Liver (tissue), 9 donors: ENCODE data around the gene MARCHF10. TPM values are rescaled to one million over a fixed set of nuclear protein-coding genes. Genes with fewer than 3 reads are reported as not detected.

Experiments
- DNase-seq: peaks from one replicate; pipeline ENCODE4 v3.0.0-alpha.2; 2017; ENCODE audit warnings: low spot score
- H3K27ac ChIP-seq, 2 donors: one replicate each; pipeline ENCODE4 v1.7.0; 2013; ENCODE audit warnings: inconsistent platforms in 2 of 2, low read length in 2 of 2, control low read depth in 1 of 2, low read depth in 1 of 2, mild to moderate bottlenecking in 1 of 2
- H3K27me3 ChIP-seq, 4 donors: one replicate each; pipeline versions ENCODE4 v1.6.1 to v1.7.0; 2013; ENCODE audit warnings: low read length in 3 of 4, inconsistent platforms in 1 of 4, mild to moderate bottlenecking in 1 of 4, moderate library complexity in 1 of 4; ENCODE audit not compliant: control insufficient read depth in 4 of 4, insufficient read depth in 4 of 4
- H3K36me3 ChIP-seq, 4 donors: one replicate each; pipeline versions ENCODE4 v1.6.1 to v1.7.0; 2013; ENCODE audit warnings: low read length in 3 of 4, mild to moderate bottlenecking in 3 of 4, low read depth in 1 of 4, moderate library complexity in 1 of 4; ENCODE audit not compliant: control insufficient read depth in 4 of 4, insufficient read depth in 3 of 4
- H3K4me1 ChIP-seq, 4 donors: one replicate each; pipeline versions ENCODE4 v1.6.1 to v1.7.0; 2013; ENCODE audit warnings: low read length in 3 of 4, mild to moderate bottlenecking in 3 of 4, moderate library complexity in 1 of 4; ENCODE audit not compliant: control insufficient read depth in 4 of 4, insufficient read depth in 4 of 4
- H3K4me3 ChIP-seq, 3 donors: one replicate each; pipeline versions ENCODE4 v1.6.1 to v1.7.0; 2013; ENCODE audit warnings: low read length in 3 of 3, control low read depth in 1 of 3, low read depth in 1 of 3, mild to moderate bottlenecking in 1 of 3
- H3K9ac ChIP-seq, 2 donors: one replicate each; pipeline ENCODE4 v1.7.0; 2013; ENCODE audit warnings: low read length in 2 of 2, mild to moderate bottlenecking in 2 of 2, moderate library complexity in 2 of 2, control low read depth in 1 of 2, low read depth in 1 of 2
- H3K9me3 ChIP-seq, 4 donors: one replicate each; pipeline versions ENCODE4 v1.6.1 to v1.7.0; 2013; ENCODE audit warnings: low read length in 3 of 4; ENCODE audit not compliant: control insufficient read depth in 4 of 4
- EGR1 ChIP-seq, 2 donors: IDR thresholded peaks; 2 replicates each; pipeline ENCODE4 v1.6.1; 2016 to 2018; ENCODE audit warnings: antibody characterized with exemption in 2 of 2, low read depth in 2 of 2
- FOXA1 ChIP-seq: IDR thresholded peaks from 2 replicates; pipeline ENCODE4 v1.6.1; 2016; ENCODE audit warnings: antibody characterized with exemption
- FOXA2 ChIP-seq: IDR thresholded peaks from 2 replicates; pipeline ENCODE4 v1.6.1; 2016; ENCODE audit warnings: antibody characterized with exemption
- GABPA ChIP-seq, 2 donors: IDR thresholded peaks in 1 of 2; conservative IDR thresholded peaks in 1 of 2; 2 replicates each; pipeline ENCODE4 v1.6.1; 2016; ENCODE audit warnings: antibody characterized with exemption in 2 of 2, mild to moderate bottlenecking in 1 of 2, moderate library complexity in 1 of 2
- HNF4A ChIP-seq, 2 donors: conservative IDR thresholded peaks; 2 replicates each; pipeline ENCODE4 v1.6.1; 2016; ENCODE audit warnings: antibody characterized with exemption in 2 of 2, mild to moderate bottlenecking in 2 of 2
- HNF4G ChIP-seq: IDR thresholded peaks from 2 replicates; pipeline ENCODE4 v1.6.1; 2016; ENCODE audit warnings: antibody characterized with exemption
- JUND ChIP-seq, 2 donors: IDR thresholded peaks; 2 replicates each; pipeline ENCODE4 v1.6.1; 2016; ENCODE audit warnings: antibody characterized with exemption in 2 of 2
- NR2F2 ChIP-seq: IDR thresholded peaks from 2 replicates; pipeline ENCODE4 v1.6.1; 2016; ENCODE audit warnings: antibody characterized with exemption
- RAD21 ChIP-seq, 2 donors: IDR thresholded peaks; 2 replicates each; pipeline ENCODE4 v1.6.1; 2016; ENCODE audit warnings: antibody characterized with exemption in 2 of 2, mild to moderate bottlenecking in 2 of 2
- RXRA ChIP-seq, 2 donors: IDR thresholded peaks; 2 replicates each; pipeline ENCODE4 v1.6.1; 2017 to 2018; ENCODE audit warnings: antibody characterized with exemption in 2 of 2, mild to moderate bottlenecking in 1 of 2
- SP1 ChIP-seq: IDR thresholded peaks from 2 replicates; pipeline ENCODE4 v1.6.1; 2018; ENCODE audit warnings: antibody characterized with exemption, mild to moderate bottlenecking
- TAF1 ChIP-seq: conservative IDR thresholded peaks from 2 replicates; pipeline ENCODE4 v1.6.1; 2016; ENCODE audit warnings: antibody characterized with exemption, mild to moderate bottlenecking
- YY1 ChIP-seq: IDR thresholded peaks from 2 replicates; pipeline ENCODE4 v1.6.1; 2016; ENCODE audit warnings: antibody characterized with exemption, mild to moderate bottlenecking
- WGBS: extraction: QIAGEN DNeasy Blood & Tissue Kit; methylation state at CpG from one replicate; pipeline ENCODE4 v1.1.7; 2013; 5-methylcytosine and 5-hydroxymethylcytosine counted together
- polyA plus RNA-seq, 2 donors: library from polyadenylated mRNA; stranded (reverse) in 1 of 2; unstranded in 1 of 2; fragments of 200-250 nt in 1 of 2; fragments of >200 nt in 1 of 2; fragmentation: Nextera tagmentation in 1 of 2; extraction: Ambion mirVana in 1 of 2; gene quantifications; one replicate each; pipeline versions ENCODE4 v1.2.1 to v1.2.3, GENCODE V29; 2013 to 2015
- total RNA-seq, 2 donors: library from RNA; depleted of rRNA; stranded (reverse); fragments of >200 nt; gene quantifications; one replicate each; pipeline ENCODE4 v1.2.3, GENCODE V29; 2014
- TF ChIP-seq, protein P1 (sequence below): IDR thresholded peaks from 2 replicates; pipeline ENCODE4 v1.6.1; 2016; ENCODE audit warnings: antibody characterized with exemption, mild to moderate bottlenecking
- TF ChIP-seq, protein P2 (sequence below): IDR thresholded peaks from 2 replicates; pipeline ENCODE4 v1.6.1; 2016; ENCODE audit warnings: antibody characterized with exemption
- TF ChIP-seq, protein P3 (sequence below): IDR thresholded peaks from 2 replicates; pipeline ENCODE4 v1.6.1; 2016; ENCODE audit warnings: antibody characterized with exemption
- TF ChIP-seq, protein P4 (sequence below): IDR thresholded peaks from 2 replicates; pipeline ENCODE4 v1.6.1; 2016; ENCODE audit warnings: antibody characterized with exemption
- TF ChIP-seq, protein P5 (sequence below): fragments of 150-350 bp; IDR thresholded peaks from 2 replicates; pipeline ENCODE4 v1.5.1; 2017; ENCODE audit warnings: improper control_type of control experiment, low read depth, low read length; ENCODE audit not compliant: missing input control
- donor health status: healthy.
- donor health status: healthy.
- donor health status: healthy.
- donor health status: healthy.
- donor health status: healthy.

MARCHF10 gene
- total and polyA plus RNA-seq, 4 donors = not detected

DNA sequence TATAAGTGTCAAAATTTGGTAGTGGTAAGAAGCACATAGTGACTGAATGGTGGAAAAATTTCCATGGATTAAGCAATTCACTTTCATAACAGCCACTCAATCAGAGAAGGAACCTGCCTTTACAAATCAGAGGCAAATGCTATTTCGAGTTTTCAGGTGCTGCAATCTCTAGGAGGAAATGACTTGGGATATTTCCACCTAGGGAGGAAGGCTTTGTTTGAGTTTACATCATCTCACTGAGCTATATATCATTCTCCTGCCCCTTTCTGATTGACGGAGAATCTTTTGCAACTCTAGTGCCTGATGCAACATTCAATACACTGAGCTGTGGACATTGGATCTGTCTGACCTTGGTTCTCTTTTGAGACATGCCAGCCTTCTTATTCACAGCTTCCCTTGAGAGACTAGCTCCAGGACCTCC is 26.3 kb downstream of the MARCHF10 start:
- H3K4me1 ChIP-seq = no peaks in the 10 kb centered on the region
- WGBS = 55% methylated on average over 2 of the region's 2 CpGs

DNA sequence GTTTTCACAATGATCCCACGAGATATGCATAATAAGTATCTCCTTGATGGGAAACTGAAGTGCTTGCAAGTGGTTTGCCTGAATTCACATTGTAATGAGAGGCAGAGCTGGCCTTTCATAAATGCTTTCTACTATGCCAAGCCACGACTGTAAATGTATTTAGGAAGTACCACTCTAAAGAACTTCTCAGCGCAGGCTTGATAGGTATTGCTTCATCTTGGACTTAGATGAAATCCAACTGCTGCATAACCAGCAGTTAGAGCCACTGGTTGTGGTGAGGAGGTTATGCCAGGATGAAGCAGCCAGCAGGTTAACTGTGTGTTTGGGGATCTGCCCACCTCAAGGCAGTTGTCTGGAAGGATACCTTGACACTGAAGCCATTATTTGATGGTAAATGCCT is 26.8 kb downstream of the MARCHF10 start:
- Histone ChIP-seq H3K9me3 (no peaks in the 10 kb centered on the region), H3K36me3 (no peaks in the 10 kb centered on the region), H3K27ac (no peak overlapping the region), H3K27me3 (peaks cover 0 to 3% (median 0%) of the 10 kb centered on the region in 4 donors), H3K4me1 (no peaks in the 10 kb centered on the region), H3K4me3 (no peak overlapping the region), H3K9ac (no peak overlapping the region)
- DNase-seq = no peak
- WGBS = 66% methylated on average over 3 of the region's 3 CpGs
- no peak for TF ChIP-seq NR2F2
- TF ChIP-seq RXRA (IDR thresholded peaks at IDR 0.05) = no peak
- no peak for TF ChIP-seq YY1
- TF ChIP-seq, protein P1, sequence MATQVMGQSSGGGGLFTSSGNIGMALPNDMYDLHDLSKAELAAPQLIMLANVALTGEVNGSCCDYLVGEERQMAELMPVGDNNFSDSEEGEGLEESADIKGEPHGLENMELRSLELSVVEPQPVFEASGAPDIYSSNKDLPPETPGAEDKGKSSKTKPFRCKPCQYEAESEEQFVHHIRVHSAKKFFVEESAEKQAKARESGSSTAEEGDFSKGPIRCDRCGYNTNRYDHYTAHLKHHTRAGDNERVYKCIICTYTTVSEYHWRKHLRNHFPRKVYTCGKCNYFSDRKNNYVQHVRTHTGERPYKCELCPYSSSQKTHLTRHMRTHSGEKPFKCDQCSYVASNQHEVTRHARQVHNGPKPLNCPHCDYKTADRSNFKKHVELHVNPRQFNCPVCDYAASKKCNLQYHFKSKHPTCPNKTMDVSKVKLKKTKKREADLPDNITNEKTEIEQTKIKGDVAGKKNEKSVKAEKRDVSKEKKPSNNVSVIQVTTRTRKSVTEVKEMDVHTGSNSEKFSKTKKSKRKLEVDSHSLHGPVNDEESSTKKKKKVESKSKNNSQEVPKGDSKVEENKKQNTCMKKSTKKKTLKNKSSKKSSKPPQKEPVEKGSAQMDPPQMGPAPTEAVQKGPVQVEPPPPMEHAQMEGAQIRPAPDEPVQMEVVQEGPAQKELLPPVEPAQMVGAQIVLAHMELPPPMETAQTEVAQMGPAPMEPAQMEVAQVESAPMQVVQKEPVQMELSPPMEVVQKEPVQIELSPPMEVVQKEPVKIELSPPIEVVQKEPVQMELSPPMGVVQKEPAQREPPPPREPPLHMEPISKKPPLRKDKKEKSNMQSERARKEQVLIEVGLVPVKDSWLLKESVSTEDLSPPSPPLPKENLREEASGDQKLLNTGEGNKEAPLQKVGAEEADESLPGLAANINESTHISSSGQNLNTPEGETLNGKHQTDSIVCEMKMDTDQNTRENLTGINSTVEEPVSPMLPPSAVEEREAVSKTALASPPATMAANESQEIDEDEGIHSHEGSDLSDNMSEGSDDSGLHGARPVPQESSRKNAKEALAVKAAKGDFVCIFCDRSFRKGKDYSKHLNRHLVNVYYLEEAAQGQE = no peak
- TF ChIP-seq, protein P2, sequence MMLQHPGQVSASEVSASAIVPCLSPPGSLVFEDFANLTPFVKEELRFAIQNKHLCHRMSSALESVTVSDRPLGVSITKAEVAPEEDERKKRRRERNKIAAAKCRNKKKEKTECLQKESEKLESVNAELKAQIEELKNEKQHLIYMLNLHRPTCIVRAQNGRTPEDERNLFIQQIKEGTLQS = no peak

More for the DNA sequence above, 26.3 kb downstream of the MARCHF10 start:
- no peak overlapping the region for H3K4me3 ChIP-seq
- no peak overlapping the region for H3K27ac ChIP-seq
- no peak for TF ChIP-seq HNF4G
- TF ChIP-seq HNF4A (conservative IDR thresholded peaks at IDR 0.05) = no peak
- TF ChIP-seq GABPA (IDR thresholded peaks at IDR 0.05 in 1 of 2, conservative IDR thresholded peaks at IDR 0.05 in 1 of 2) = no peak
- TF ChIP-seq YY1 = no peak
- TF ChIP-seq, protein P3, sequence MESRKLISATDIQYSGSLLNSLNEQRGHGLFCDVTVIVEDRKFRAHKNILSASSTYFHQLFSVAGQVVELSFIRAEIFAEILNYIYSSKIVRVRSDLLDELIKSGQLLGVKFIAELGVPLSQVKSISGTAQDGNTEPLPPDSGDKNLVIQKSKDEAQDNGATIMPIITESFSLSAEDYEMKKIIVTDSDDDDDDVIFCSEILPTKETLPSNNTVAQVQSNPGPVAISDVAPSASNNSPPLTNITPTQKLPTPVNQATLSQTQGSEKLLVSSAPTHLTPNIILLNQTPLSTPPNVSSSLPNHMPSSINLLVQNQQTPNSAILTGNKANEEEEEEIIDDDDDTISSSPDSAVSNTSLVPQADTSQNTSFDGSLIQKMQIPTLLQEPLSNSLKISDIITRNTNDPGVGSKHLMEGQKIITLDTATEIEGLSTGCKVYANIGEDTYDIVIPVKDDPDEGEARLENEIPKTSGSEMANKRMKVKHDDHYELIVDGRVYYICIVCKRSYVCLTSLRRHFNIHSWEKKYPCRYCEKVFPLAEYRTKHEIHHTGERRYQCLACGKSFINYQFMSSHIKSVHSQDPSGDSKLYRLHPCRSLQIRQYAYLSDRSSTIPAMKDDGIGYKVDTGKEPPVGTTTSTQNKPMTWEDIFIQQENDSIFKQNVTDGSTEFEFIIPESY = no peak
- TF ChIP-seq, protein P4, sequence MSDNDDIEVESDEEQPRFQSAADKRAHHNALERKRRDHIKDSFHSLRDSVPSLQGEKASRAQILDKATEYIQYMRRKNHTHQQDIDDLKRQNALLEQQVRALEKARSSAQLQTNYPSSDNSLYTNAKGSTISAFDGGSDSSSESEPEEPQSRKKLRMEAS = no peak
- no peak for TF ChIP-seq FOXA1
- TF ChIP-seq EGR1 (IDR thresholded peaks at IDR 0.05; ENCODE audit: low read depth in 2 of 2) = no peak
- TF ChIP-seq, protein P2 = no peak
- no peak for TF ChIP-seq FOXA2
- TF ChIP-seq TAF1 = no peak
- TF ChIP-seq, protein P1 = no peak
- no peak for TF ChIP-seq RAD21 (IDR thresholded peaks at IDR 0.05)
- TF ChIP-seq JUND (IDR thresholded peaks at IDR 0.05) = no peak
- no peak for TF ChIP-seq SP1
- TF ChIP-seq RXRA (IDR thresholded peaks at IDR 0.05) = no peak
- TF ChIP-seq, protein P5, sequence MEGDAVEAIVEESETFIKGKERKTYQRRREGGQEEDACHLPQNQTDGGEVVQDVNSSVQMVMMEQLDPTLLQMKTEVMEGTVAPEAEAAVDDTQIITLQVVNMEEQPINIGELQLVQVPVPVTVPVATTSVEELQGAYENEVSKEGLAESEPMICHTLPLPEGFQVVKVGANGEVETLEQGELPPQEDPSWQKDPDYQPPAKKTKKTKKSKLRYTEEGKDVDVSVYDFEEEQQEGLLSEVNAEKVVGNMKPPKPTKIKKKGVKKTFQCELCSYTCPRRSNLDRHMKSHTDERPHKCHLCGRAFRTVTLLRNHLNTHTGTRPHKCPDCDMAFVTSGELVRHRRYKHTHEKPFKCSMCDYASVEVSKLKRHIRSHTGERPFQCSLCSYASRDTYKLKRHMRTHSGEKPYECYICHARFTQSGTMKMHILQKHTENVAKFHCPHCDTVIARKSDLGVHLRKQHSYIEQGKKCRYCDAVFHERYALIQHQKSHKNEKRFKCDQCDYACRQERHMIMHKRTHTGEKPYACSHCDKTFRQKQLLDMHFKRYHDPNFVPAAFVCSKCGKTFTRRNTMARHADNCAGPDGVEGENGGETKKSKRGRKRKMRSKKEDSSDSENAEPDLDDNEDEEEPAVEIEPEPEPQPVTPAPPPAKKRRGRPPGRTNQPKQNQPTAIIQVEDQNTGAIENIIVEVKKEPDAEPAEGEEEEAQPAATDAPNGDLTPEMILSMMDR = no peak
- DNase-seq = no peak
- no peaks in the 10 kb centered on the region for H3K36me3 ChIP-seq
- H3K27me3 ChIP-seq = peaks cover 0 to 3% (median 0%) of the 10 kb centered on the region in 4 donors
- no peaks in the 10 kb centered on the region for H3K9me3 ChIP-seq
- no peak overlapping the region for H3K9ac ChIP-seq
